C1 segment of cervical spinal cord (tissue), 14 donors: ENCODE measurements around the gene TMEM141.
"Not testable (repeated sequence)": the region's sequence is repeated elsewhere in the genome, so short reads cannot be mapped to it uniquely, and the experiment has no call there.

Source experiments
- DNase-seq, 14 donors: peaks; one replicate each; lab custom pipeline; 2025; lab: John Stamatoyannopoulos, UW

The TMEM141 gene

DNA sequence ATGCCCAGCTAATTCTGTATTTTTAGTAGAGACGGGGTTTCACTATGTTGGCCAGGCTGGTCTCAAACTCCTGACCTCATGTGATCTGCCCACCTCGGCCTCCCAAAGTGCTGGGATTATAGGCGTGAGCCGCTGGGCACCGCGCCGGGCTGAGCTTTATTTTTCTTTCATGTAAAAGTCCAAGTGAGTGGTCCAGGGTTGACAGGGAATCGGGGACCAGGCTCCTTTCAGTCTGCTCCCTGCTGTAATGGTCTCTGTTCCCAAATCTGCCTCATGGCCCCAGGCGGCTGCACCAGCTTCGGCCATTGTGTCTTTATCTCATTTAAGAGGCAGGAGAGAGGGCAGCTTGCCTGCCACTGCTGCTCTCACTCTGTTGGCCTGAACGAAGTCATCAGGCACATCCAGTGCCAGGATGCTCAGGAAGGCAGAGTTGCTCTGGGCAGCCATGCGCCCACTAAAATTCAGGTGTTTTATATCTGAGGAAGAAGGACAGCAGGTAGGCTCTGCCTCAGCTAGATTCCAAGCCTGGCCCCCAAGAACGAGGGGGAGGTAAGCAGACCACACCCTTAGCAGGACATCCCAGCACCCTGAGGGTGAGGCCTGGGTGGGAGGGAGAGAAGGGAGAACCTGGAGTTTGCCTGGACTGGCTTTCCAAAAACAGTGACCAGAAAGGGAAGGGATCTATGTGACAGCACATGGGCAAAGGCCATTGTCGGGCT lies 3.3 kb downstream of the TMEM141 start:
- no peak for DNase-seq

GRCh38 chr9:136795000-136795348 lies 3.8 kb downstream of the TMEM141 start:
- DNase-seq, result no peak

DNA sequence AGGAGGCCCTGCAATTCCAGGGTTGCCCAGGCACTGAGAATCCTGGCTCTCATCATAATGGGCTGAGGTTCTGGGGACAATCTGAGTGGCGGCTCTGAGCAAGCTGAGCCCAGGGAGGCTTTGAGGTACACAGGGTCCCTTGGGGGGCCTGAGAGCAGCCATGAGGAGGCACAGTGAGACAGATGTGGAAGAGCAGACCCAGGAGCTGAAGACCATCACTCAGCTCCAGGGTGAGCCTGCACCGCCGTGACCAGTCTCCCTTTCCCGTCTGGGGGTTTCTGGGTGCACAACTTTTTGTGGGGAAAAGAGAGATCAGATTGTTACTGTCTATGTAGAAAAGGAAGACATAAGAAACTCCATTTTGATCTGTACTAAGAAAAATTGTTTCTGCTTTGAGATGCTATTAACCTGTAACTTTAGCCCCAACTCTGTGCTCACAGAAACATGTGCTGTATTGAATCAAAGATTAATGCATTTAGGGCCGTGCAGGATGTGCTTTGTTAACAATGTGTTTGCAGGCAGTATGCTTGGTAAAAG lies 5.2 kb downstream of the TMEM141 start, which contains the start of gene CCDC183:
TSS of gene CCDC183 (plus strand) at position 101 of the 537 bp plus-strand sequence. CDS start at position 161, 60 bp downstream.
- no peak for DNase-seq

DNA sequence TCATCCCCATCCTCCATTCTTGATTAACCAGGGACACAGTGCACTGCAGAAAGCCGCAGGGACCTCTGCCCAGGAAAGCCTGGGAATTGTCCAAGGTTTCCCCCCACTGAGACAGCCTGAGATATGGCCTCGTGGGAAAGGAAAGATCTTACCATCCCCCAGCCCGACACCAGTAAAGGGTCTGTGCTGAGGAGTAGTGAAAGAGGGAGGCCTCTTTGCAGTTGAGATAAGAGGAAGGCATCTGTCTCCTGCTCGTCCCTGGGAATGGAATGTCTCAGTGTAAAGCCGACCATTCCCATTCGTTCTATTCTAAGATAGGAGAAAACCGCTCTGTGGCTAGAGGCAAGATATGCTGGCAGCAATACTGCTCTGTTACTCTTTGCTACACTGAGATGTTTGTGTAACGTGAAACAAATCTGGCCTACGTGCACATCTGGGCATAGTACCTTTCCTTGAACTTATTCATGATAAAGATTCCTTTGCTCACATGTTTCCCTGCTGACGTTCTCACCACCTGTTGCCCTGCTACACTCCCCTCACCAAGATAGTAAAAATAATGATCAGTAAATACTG lies 5.7 kb downstream of the TMEM141 start:
- DNase-seq, result not testable (repeated sequence)

GRCh38 chr9:136798708-136799078 lies 7.5 kb downstream of the TMEM141 start:
- no peak for DNase-seq

GRCh38 chr9:136799079-136799853 lies 8.1 kb downstream of the TMEM141 start:
- DNase-seq, result peak in 1 of 14 donors; percentile 53

DNA sequence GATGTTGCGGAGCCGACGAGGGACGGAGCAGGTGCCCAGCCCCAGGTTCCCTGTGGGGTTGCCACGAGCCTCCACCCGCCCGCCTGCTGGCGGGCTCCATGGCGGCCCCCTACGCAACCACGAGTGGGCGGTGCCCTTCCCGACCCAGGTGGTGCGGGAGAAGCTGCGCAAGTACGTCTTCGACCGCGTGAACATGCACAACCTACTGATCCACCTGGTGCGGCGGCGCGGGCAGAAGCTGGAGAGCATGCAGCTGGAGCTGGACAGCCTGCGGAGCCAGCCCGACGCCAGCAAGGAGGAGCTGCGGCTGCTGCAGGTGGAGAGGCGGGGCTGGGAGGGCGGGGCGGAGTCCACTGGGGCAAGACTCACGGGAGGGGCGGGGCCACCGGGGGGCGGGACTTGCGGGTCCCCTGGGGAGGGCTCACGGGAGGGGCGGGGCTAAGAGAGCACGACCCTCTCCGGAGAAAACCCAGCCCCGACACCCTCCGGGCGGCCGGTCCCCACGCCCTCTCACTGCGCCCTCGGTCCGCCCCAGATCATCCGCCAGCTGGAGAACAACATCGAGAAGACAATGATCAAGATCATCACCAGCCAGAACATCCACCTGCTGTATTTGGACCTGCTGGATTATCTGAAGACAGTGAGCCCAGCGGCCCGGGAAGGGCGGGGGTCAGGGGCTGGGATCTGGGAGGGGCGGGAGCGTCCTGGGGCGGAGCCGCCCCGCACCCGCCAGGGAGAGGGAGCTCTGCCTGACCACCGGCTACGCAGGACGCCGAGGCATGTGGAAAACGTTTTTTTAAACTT lies 8.9 kb downstream of the TMEM141 start:
- peak in 3 of 14 donors; percentile 40 to 87 (median 41) for DNase-seq

GRCh38 chr9:136802321-136802720 lies 11.2 kb downstream of the TMEM141 start:
- DNase-seq, result no peak

- not testable (repeated sequence) for DNase-seq
Measured at GRCh38 chr9:136803009-136803550, 11.9 kb downstream of the TMEM141 start.

DNA sequence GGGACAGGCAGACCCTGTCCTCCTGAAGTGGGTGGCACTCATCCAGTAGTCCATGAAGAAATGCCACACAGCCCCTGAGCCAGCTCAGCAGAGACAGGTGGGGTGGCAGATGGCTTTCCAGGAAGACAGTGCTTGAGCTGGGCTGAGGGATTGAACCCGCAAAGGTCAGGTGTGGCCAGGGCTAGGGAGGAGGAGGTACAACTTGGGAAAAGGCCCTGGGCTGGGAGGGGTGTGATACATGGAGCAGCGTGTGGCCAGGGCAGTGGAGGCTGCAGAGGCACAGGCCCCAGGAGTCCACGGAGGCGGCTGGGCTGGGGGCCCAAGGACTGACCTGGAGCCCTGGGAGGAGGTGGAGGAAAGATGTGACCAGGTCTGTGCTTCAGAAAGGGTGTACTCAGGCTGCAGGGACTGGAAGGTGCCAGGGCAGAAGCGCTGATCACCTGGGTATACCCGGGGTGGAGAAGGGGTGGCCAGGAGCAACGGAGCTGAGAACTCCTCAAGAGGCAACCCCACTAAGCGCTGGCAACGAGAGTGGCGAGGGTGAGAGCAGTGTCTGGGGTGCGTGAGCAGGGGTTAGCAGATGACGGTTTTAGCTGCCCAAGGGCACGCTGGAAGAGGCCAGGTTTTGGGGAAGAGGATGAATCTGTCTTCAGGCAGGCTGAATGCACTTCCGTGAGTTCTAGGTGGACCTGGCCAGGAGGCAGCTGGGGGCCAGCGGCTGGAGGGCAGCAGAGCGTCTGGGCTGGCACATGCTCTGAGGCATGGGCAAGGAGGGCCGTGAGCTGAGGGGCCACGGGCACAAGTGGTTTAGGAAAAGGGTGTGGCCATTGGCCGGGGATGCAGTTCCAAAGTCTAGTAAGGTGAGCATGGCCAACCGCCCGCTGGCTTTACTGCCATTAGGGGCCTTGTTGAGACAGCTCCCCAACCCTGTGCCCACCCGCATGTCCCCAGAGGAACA lies 12.7 kb downstream of the TMEM141 start:
- peak in 1 of 14 donors; percentile 68 for DNase-seq

DNA sequence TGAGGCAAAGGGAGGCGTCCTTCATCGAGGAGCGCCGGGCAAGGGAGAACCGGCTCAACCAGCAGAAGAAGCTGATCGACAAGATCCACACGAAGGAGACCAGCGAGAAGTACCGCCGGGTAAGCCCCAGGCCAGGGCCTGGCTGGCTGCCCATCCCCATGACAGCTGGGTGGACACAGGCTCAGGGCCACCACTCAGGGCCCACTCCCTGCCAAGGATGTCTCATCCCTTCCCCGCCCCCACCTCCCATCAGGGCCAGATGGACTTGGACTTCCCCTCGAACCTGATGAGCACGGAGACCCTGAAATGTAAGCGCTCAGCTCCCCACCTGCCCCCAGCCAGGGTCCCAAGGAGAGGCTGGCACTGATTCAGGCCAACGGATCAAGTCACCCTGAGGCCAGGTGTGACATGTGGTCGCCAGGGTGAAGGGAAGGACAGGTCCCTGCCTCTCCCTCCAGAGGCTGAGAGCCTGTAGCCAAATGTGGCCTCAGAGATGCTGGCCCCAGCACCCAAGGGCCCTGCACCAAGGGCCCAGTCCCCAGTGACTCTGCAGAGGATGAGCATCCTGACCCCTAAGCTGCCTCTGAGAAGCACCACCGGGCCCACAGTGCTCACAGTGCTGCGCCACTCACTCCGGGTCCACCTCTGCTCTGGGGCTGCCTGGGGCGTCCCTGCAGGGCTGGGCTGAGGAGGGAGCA lies 13.5 kb downstream of the TMEM141 start:
- DNase-seq, result peak in 1 of 14 donors; percentile 24

DNA sequence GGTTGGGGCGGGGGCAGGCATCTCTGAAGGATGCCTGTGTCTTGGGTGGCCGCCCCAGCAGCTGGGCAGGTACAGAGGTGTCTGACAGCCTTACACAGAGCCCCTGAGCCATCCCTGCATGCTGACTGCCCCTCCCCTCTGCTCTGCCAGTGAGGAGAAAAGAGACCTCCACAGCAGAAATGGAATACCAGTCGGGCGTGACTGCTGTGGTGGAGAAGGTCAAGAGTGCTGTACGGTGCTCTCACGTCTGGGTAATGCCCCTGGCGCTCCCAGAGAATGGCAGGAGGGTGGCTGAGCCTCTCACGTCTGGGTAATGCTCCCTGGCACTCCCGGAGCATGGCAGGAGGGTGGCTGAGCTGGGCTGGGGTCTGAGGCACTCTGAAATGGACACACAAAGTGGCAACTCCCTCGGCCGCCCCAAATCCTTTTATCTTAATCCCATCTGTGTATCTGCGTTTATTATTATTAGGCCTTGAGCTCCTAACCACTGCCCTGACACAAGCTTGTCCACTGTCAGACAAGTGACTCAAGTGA lies 14.1 kb downstream of the TMEM141 start:
- no peak for DNase-seq

DNA sequence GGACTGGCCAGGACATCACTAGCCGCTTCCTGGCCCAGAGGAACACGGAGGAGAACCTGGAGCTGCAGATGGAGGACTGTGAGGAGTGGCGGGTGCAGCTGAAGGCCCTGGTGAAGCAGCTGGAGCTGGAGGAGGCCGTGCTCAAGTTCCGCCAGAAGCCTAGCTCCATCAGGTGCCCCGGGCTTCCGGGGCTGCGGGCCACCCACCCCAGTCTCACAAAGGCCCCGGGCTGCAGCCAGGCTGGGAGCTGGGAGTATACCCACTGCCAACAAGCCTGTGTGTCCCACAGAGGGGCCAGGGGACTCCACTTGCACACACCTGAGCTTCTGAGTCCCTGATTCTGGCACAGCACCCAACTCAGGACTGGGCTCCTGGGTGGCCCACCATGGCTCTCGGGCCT lies 14.9 kb downstream of the TMEM141 start:
- DNase-seq, result no peak

DNA sequence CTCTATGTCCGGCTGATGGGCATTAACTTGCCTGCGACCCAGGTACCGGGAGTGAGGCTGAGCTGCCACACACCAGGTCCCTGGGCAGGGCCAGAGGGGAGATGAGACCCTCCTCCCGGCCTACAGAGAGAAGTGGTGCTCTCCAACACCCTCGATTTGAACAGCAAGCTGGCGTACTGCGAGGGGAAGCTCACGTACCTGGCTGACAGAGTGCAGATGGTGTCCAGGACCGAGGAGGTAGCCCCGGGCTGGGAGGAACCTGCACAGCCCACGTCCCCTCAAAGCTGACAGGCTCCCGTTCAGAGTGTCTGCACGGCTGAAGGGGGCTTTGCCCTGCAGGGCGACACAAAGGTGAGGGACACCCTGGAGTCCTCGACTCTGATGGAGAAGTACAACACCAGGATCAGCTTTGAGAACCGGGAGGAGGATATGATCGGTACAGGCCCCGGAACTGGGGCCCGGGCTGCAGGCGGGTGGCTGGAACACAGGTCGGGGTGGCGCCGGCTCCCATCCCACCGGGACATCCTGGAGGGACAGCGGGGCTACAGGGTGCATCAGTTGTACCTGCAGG lies 15.6 kb downstream of the TMEM141 start:
- DNase-seq, result no peak

- peak in 12 of 14 donors; percentile 47 to 88 (median 72) for DNase-seq
Measured at GRCh38 chr9:136807281-136808074, 16.3 kb downstream of the TMEM141 start, which contains the start of gene RABL6. RABL6 (plus strand) TSS chr9:136807948; CDS start chr9:136808197, 249 bp downstream.

DNA sequence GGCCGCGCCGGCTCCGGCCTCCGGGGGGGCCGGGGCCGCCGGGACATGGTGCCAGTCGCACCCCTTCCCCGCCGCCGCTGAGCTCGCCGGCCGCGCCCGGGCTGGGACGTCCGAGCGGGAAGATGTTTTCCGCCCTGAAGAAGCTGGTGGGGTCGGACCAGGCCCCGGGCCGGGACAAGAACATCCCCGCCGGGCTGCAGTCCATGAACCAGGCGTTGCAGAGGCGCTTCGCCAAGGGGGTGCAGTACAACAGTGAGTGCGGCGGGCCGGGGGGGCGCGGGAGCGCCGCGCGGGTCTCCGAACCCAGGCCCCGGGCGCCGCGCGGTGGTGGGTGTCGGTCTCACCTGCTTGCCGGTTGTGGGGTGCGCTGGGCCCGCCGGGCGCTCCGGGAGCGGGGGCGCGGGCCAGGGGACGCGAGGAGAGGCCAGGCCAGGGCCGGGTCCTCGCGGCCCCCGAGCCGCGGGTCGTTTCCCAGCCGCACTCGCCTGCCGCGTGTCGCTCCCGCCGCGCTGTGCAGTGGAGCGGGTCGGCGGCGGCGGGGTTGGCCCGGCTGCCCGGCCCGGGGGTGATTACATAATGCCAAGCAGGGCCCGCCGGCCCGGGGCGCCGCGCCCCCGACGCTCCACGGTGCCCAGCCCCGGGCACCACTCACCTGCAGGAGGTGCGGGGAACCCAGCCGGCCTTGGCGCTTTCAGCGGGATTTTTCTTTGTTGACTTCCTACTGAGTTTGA lies 17.1 kb downstream of the TMEM141 start:
- peak in 2 of 14 donors; percentile 24 to 59 for DNase-seq

DNA sequence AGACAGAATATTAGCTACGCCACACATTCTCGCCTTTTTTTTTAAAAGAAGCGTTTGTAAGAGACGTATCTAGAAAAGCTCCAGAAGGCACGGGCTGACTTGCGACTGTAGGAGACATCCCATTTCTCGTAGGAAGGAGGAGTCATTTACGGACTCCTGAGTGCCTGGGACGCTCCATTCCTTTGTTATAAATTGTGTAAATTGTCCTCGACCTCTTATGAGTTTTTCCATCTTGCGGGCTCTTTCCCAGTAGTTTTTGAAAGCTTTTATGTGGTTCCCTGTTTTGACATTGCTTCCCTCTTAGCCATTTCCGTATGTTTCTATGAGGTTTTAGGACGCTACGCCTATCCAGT lies 17.6 kb downstream of the TMEM141 start:
- DNase-seq, result peak in 1 of 14 donors; percentile 28
